ENCODE measurements around the gene KCND3.
A peak's percentile ranks its signal among the peaks of the same experiment; 100 is the strongest.

The KCND3 gene

GRCh38 chr1:111989531-111990025 is at the start of gene KCND3:
TSS of gene KCND3 (minus strand) at chr1:111989668.
- DNase-seq (ENCODE audit: low read depth in 2 of 3, low spot score in 1 of 3): peak in 1 of 3 donors; percentile 11

DNA sequence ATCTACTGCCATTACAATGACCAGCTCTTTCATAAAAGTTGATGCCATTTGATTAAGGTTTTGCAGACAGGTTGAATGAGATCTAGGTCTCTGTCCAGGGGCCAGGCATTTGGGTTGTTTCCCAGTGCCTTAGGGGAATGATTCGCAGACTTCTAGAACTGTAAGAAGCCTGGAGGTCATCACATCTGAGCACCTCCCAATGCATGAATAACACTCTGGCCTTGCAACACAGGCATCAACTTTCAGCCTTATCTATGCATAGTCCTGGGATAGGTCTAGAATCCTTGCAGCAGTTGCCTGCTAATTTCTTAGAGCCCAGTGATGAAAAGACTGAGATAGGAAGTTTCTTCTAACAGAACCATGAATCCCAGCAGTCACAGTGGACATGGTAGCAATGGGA is 44.8 kb upstream of the KCND3 start:
- no peak for DNase-seq (ENCODE audit: low read depth in 2 of 3, low spot score in 1 of 3)

GRCh38 chr1:112033439-112034120 is 44.1 kb upstream of the KCND3 start:
- no peak for DNase-seq (ENCODE audit: low read depth in 2 of 3, low spot score in 1 of 3)

- no peak for DNase-seq (ENCODE audit: low read depth in 2 of 3, low spot score in 1 of 3)
These were observed 40.7 kb upstream of the KCND3 start for GRCh38 chr1:112030157-112030556.

DNA sequence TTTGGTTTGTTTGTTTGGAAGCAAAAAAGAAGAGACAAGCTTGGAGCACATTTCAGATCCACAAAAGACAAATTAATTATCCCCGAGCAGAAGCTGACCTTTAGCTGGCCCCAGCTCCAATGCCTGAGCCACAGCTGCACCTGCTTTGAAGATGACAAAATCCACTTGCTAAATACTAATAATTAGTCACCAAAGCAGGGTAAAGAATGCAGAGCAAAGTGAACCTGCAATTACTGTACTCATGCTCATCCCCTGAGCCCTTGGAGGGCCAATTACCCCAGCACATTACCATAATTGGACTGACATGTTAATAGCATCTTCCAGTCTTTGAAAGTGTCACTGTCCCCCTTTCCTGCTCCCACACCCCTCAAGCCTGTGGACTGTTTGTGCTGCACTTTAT is 38.2 kb upstream of the KCND3 start:
- no peak for DNase-seq (ENCODE audit: low read depth in 2 of 3, low spot score in 1 of 3)

DNA sequence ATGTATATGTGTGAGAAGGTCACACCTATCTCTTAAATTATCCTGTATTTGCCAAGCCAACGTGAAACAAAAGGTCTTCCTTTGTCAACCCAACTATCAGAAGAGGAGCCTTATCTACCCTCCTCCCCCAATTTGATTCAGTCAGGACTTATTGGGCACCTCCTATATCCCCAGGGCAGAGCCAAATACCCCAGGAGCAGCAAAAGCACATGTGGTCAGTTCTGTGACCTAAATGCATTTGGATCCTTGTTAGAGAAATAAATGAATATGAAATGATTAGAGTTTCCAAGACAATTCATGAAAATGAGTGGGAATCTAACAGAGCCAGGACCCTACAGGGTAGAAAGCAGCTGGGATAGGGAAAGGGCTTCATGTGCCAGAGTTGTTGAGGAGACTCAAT is 37.0 kb upstream of the KCND3 start:
- DNase-seq (ENCODE audit: low read depth in 2 of 3, low spot score in 1 of 3): no peak

GRCh38 chr1:112026016-112026415 is 36.5 kb upstream of the KCND3 start:
- no peak for DNase-seq (ENCODE audit: low read depth in 2 of 3, low spot score in 1 of 3)

GRCh38 chr1:112021263-112021662 is 31.8 kb upstream of the KCND3 start:
- no peak for DNase-seq (ENCODE audit: low read depth in 2 of 3, low spot score in 1 of 3)

- DNase-seq (ENCODE audit: low read depth in 2 of 3, low spot score in 1 of 3): no peak
These were observed 27.7 kb upstream of the KCND3 start for GRCh38 chr1:112017183-112017582.

GRCh38 chr1:112012823-112013222 is 23.4 kb upstream of the KCND3 start:
- DNase-seq (ENCODE audit: low read depth in 2 of 3, low spot score in 1 of 3): no peak

DNA sequence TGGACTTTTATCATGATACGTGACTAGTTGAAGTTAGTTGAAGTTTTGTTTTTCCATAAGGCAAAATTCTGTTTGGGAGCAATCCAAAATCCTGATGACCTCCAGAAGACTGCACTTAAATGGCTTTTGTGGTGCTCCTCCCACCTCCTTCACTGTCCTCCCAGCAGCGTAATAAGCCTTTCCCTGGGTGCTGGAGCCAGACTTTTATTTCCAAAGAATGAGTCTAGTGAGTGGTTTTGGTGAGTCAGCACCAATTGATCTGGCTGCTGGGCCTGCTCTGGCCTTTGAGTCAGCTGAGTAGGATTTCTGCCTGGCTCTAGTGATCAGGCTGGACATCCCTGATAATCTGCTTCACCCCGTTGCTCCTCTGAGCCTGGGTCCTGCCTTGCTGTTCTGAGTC is 21.7 kb upstream of the KCND3 start:
- no peak for DNase-seq (ENCODE audit: low read depth in 2 of 3, low spot score in 1 of 3)

DNA sequence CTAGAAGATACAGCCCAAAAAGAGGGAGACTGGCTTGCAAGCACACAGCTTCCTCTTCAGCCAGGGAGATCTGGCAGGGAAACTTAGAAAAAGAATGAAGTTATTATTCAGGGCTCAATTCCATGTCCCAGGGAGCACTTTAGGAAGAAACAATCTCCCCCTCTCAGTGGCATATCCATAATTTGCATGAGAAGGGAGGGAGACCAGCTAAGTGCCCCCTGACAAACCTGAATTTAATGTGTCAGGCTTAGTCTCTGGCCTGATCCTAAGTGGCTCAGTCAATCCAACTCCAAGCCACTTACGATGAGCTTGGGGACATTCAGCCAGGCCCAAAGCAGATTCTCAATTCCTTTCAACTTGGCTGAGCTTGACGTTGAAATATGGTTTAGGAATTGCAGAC is 17.7 kb upstream of the KCND3 start:
- no peak for DNase-seq (ENCODE audit: low read depth in 2 of 3, low spot score in 1 of 3)

DNA sequence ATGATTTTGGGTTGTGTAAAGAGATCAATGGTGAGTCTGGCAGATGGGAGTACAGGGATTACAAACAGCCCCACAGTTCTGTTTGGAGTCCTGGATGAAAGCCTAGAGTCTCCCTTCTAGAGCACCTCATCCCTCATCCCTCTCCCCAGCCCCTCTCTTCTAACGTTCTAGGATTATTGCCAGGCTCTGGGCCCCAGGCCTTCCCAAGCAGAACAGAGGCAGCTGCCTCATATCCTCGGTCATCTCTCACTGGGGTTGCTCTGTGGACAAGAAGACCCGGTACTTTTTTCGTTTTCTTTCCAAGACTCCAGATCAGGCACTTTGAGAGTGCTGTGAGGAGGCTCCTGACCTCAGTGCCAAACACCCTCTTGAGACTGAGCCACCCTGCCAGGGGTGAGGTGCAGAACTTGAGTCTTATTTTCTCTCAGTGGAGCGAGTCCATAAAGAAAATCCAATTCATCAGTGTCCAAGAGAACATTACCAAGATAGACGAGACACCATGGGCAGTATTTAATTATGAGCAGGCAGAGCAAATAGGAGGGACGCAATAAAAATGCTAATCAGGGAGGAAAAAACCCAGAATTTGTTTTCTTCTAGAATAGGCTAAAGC is 17.1 kb upstream of the KCND3 start:
- DNase-seq (ENCODE audit: low read depth in 2 of 3, low spot score in 1 of 3): no peak

DNA sequence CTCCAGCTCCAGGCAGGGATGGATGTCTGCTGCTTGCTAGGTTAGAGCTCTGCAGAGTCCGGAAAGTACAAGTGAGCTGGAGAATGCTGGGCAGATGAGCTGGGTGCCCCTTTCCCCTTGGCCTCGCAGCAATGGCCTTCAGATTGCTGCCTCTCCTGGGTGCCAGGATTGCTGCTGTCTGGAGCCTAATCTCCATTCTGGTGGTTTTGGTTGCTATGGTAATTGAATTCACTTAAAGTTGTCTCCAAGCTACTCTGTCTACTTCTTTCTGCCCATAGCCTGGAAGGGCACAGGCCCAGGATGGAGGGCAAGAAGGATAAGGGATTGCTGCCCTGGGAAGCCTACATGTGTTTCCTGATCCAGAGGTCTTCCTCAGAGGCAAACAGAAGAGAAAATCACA is 14.6 kb upstream of the KCND3 start:
- DNase-seq (ENCODE audit: low read depth in 2 of 3, low spot score in 1 of 3): no peak

- DNase-seq (ENCODE audit: low read depth in 2 of 3, low spot score in 1 of 3): no peak
These were observed 13.0 kb upstream of the KCND3 start for GRCh38 chr1:112002514-112002913.

GRCh38 chr1:112001436-112001835 is 12.0 kb upstream of the KCND3 start:
- DNase-seq (ENCODE audit: low read depth in 2 of 3, low spot score in 1 of 3): no peak

GRCh38 chr1:112000048-112000447 is 10.6 kb upstream of the KCND3 start:
- DNase-seq (ENCODE audit: low read depth in 2 of 3, low spot score in 1 of 3): no peak

DNA sequence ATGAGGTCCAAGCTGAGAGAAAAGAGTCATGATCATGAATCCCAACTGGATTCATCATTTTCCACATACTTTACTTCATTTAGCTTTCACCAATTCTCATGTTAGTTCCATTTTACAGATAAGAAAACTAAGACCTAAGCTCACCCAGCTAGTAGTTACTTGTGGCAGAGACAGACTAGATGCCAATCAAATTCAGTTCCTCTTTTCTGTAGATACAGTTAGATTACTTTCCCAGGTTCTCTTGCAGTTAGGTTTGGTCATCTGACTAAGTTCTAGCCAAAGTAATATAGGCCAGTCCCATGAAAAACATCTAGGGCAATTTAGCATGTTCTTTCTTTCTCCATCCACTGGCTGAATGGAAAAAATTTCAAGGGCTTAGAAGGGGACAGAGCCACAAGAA is 8.9 kb upstream of the KCND3 start:
- DNase-seq (ENCODE audit: low read depth in 2 of 3, low spot score in 1 of 3): no peak

DNA sequence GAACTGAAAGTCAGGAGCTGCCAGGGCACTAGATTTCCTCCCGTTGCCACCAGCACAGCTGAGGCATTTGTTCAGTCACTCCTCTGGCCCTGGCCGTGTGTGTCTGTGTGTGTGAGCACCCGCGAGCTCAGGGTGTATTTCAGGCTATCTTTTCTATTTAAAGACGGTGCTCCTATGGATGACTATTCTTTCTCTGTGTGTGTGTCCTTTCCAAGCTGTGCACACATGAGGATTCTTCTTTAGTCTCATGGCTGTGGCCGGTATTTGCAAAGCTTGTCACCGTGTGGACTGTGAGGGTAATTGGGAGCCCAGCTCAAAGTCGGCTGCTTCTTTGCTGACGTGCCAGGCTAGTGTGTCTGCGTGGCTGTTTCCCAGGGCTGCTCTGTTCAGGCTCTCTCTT is 3.0 kb upstream of the KCND3 start:
- DNase-seq (ENCODE audit: low read depth in 2 of 3, low spot score in 1 of 3): no peak

DNA sequence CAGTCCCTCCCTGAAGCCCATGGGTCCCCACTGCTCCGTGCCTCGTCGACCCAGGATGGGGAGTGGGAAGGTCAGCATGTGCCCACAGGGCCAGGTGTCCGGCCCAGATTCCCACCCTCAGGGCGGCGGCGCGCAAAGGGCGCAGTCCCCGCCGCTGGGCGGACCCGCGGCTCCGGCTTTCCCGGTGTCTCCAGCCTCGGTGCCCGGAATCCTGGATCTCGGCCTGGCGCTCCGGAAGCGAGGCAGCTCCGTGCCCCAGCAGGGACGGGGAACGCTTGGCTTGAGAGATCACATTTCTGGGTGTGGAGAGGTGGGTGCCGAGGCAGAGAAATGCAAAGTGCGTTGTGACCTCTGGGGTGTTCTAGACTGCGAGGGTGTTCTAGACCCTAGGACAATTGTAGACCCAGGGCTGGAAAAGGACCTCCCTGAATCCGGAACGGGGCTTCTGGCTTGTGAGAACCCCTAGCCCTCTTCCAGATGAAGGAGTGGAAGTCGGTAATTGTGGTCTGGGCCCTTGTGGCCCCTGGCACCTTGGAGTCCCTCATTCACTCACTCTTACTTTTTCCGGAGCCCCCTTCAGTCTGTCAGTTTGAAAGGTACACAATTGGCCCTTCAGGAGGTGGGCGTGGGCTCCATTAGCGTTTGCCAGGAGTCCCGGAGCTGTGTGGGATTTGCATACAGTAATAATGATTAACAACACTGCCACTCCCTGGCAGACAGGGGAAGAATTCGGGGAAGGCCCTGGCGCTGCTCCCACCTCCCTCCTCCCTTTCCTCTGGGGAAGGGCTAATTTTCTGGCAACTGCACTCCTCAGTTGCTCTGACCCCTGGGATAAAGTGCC is 1.6 kb upstream of the KCND3 start:
- no peak for DNase-seq (ENCODE audit: low read depth in 2 of 3, low spot score in 1 of 3)

DNA sequence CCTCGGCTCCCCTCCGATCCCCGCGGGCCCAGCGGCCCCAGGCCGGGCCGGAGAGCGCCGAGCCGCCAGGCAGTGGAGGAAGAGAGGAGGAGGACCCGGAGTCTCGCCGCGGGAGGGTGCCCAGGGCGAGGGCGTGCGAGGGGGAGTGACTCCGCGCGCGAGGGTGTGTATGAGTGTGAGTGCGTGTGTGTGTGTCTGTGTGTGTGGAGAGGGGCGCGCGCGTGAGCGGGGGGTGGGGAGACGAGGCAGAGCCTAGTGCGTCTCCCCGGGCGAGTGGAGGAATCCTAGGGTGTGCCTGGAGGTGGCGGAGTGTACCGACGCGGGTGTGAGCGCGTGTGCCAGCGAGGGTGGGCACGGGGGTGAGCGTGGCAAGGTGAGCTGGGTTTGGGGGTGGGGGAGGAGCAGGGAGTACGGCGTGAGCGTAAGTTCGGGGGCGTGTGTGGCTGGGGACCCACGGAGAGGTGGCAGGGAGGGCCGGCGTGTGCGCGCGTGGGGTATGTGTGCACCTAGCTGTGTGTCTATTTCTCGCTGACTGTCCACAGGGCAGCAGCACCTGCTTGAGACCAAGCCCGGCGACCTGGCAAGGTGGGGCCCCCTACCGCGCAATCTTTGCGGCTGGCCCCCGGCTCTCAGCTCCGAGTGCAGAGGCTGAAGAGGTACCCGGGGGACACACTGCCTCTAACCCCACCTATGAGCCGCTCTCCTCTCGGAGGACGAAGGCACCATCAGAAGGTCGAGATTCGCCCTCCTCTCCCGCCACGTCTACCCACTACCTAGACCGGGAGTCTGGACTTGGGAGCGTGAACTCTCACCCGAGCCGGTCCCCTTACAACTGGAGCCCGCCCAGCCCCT is 784 bp upstream of the KCND3 start:
- DNase-seq (ENCODE audit: low read depth in 2 of 3, low spot score in 1 of 3): no peak

Data from stimulated activated CD4-positive, alpha-beta T cell treated with anti-CD3 and anti-CD28 coated beads, Interleukin-12 subunit alpha, Interleukin-12 subunit beta, amount 100 ng/mL, for 48 hours (primary cell).